PC-3 (cell line): ENCODE measurements around the gene ADAMTSL1.

Source experiments
- CTCF ChIP-seq: fragments of 300-600 bp; sonication (generic); conservative IDR thresholded peaks from 2 replicates; pipeline ENCODE4 v1.5.1; 2017; ENCODE audit warnings: antibody characterized with exemption, low read depth, mild to moderate bottlenecking, low read length
- EZH2phosphoT487 ChIP-seq: fragments of 300-600 bp; sonication (generic); IDR thresholded peaks from 2 replicates; pipeline ENCODE4 v1.6.1; 2018; ENCODE audit warnings: mild to moderate bottlenecking, antibody characterized with exemption, low read length, borderline replicate concordance

GRCh38 chr9:18748251-18748701 lies 274.3 kb downstream of the ADAMTSL1 start:
- TF ChIP-seq CTCF: no peak
- no peak for TF ChIP-seq EZH2phosphoT487
